OCI-LY3 (cell line): ENCODE data around the gene SUSD5.

Source experiments
- EZH2phosphoT487 ChIP-seq: fragments of 200-600 bp; shearing (Covaris generic); IDR thresholded peaks from 2 replicates; pipeline ENCODE4 v1.6.1; 2018; ENCODE audit warnings: antibody characterized with exemption, mixed run types, low read depth
- TF ChIP-seq, protein P1 (sequence below): fragments of 200-600, 300-600 bp; sonication (generic); IDR thresholded peaks from 2 replicates; pipeline ENCODE4 v1.5.1; 2014; ENCODE audit warnings: antibody characterized with exemption, low read length, low read depth

DNA sequence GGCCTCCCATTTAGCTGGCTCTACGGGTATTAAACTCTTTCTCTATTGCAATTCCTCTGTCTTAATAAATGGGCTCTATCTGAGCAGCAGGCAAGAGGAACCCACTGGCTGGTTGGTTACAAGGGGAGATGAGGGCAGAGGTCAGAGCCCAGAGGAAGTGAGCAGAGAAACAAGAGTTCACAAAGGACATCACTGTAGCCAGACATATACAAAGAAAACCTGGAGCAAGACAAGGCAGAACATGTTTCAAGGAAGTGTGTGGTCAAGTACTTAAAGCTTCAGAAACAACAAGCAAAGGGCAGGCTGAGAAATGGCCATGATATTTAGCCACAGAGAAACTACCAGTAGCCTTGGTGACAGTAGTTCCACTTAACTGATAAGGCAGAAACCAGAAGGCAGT lies 24.3 kb downstream of the SUSD5 start:
- TF ChIP-seq, protein P1, sequence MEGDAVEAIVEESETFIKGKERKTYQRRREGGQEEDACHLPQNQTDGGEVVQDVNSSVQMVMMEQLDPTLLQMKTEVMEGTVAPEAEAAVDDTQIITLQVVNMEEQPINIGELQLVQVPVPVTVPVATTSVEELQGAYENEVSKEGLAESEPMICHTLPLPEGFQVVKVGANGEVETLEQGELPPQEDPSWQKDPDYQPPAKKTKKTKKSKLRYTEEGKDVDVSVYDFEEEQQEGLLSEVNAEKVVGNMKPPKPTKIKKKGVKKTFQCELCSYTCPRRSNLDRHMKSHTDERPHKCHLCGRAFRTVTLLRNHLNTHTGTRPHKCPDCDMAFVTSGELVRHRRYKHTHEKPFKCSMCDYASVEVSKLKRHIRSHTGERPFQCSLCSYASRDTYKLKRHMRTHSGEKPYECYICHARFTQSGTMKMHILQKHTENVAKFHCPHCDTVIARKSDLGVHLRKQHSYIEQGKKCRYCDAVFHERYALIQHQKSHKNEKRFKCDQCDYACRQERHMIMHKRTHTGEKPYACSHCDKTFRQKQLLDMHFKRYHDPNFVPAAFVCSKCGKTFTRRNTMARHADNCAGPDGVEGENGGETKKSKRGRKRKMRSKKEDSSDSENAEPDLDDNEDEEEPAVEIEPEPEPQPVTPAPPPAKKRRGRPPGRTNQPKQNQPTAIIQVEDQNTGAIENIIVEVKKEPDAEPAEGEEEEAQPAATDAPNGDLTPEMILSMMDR = no peak
- no peak for TF ChIP-seq EZH2phosphoT487
